Smooth muscle cell (in vitro differentiated cells): ENCODE measurements around the gene ACTL7B. TPM values are rescaled to one million over a fixed set of nuclear protein-coding genes. Genes with fewer than 3 reads are reported as not detected.
"Not testable (repeated sequence)": the region's sequence is repeated elsewhere in the genome, so short reads cannot be mapped to it uniquely, and the experiment has no call there.

Experiments used
- DNase-seq: peaks from one replicate; lab custom pipeline; 2025; ENCODE audit not compliant: unreplicated experiment; lab: John Stamatoyannopoulos, UW
- H2AFZ ChIP-seq: fragments of 200-600 bp; sonication (generic); 2 replicates; pipeline ENCODE4 v1.6.0; 2016; ENCODE audit warnings: antibody characterized with exemption, low read depth, mild to moderate bottlenecking
- H3F3A ChIP-seq: fragments of 200-600 bp; sonication (generic); 2 replicates; pipeline ENCODE4 v1.6.0; 2017; ENCODE audit warnings: antibody characterized with exemption, low read depth
- H3K27ac ChIP-seq: fragments of 200-600 bp; sonication (generic); 2 replicates; pipeline ENCODE4 v1.5.1; 2016; ENCODE audit warnings: low read depth, mild to moderate bottlenecking
- H3K27me3 ChIP-seq: fragments of 200-600 bp; sonication (generic); 2 replicates; pipeline ENCODE4 v1.6.1; 2016; ENCODE audit warnings: low read depth, mild to moderate bottlenecking
- H3K36me3 ChIP-seq: fragments of 200-600 bp; sonication (generic); 2 replicates; pipeline ENCODE4 v1.5.1; 2016; ENCODE audit warnings: low read depth
- H3K4me1 ChIP-seq: fragments of 200-600 bp; sonication (generic); 2 replicates; pipeline ENCODE4 v1.5.1; 2016; ENCODE audit warnings: low read depth
- H3K4me2 ChIP-seq: fragments of 200-600 bp; sonication (generic); 2 replicates; pipeline ENCODE4 v1.6.0; 2016; ENCODE audit warnings: mild to moderate bottlenecking
- H3K4me3 ChIP-seq: fragments of 200-600 bp; sonication (generic); 2 replicates; pipeline ENCODE4 v1.5.1; 2016; ENCODE audit warnings: mild to moderate bottlenecking
- H3K79me2 ChIP-seq: fragments of 200-600 bp; sonication (generic); 2 replicates; pipeline ENCODE4 v1.6.0; 2016; ENCODE audit warnings: low read depth, mild to moderate bottlenecking
- H3K9ac ChIP-seq: fragments of 200-600 bp; sonication (generic); 2 replicates; pipeline ENCODE4 v1.6.0; 2016; ENCODE audit warnings: low read depth
- H3K9me3 ChIP-seq: fragments of 200-600 bp; sonication (generic); replicated peaks from 2 replicates; pipeline ENCODE4 v1.5.1; 2016; ENCODE audit warnings: low read depth
- H4K20me1 ChIP-seq: fragments of 200-600 bp; sonication (generic); 2 replicates; pipeline ENCODE4 v1.6.0; 2016; ENCODE audit warnings: low read depth
- CTCF ChIP-seq: fragments of 200-600 bp; sonication (generic); IDR thresholded peaks from 2 replicates; pipeline ENCODE4 v1.5.1; 2017; ENCODE audit warnings: borderline replicate concordance, mild to moderate bottlenecking, antibody characterized with exemption; ENCODE audit not compliant: insufficient read depth, poor library complexity, severe bottlenecking
- WGBS: methylation state at CpG from one replicate; pipeline ENCODE4 v1.1.7; 2016; ENCODE audit warnings: low lambda C conversion rate; 5-methylcytosine and 5-hydroxymethylcytosine counted together
- polyA plus RNA-seq: library from polyadenylated mRNA; unstranded; fragments of >200 nt; fragmentation: Nextera tagmentation; extraction: Ambion mirVana; gene quantifications from 2 replicates; pipeline ENCODE4 v1.2.1, GENCODE V29; 2016
- total RNA-seq: library from RNA; depleted of rRNA; stranded (reverse); fragments of >200 nt; gene quantifications from 2 replicates; pipeline ENCODE4 v1.2.3, GENCODE V29; 2014

The ACTL7B gene
- total and polyA plus RNA-seq, 2 experiments from 2014 or later: not detected

DNA sequence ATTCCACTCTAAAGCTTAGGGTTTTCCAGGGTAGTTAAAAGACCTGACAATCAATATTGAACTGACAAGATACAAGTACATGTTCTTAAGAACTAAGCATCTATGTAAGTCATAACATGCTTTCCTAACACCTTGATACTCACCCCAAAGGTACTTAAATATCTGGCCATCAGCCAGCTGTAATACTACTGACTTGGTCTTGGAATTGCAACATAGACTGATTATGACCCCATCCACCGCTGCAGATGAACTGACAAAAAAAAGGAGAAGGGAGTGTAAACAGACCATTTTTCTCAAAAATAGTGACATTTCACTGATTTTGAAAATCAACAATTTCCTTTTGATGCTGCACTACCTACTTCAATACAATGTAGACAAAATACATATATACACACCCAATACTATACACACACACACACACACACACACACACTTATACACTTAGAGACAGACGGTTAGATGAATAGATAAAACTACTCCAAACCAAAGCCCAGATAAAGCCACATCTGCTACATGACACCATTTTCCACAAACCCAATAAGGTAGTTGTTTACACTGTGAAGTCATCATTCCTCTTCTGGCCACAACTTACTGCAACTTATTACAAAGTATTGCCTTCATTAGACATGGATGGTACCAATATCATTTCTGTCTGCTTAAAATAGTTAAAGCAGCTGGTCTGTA, 47.8 kb upstream of the ACTL7B start:
- TF ChIP-seq CTCF: no peak
- no peaks in the 10 kb centered on the region for H3K27me3 ChIP-seq
- no peak overlapping the region for H3K9ac ChIP-seq
- no peak for DNase-seq
- no peaks in the 10 kb centered on the region for H3F3A ChIP-seq
- no peak overlapping the region for H3K4me2 ChIP-seq
- 81% methylated on average over 2 of the region's 2 CpGs for WGBS
- no peaks in the 10 kb centered on the region for H4K20me1 ChIP-seq
- peaks cover 41% of the 10 kb centered on the region for H3K36me3 ChIP-seq
- no peak overlapping the region for H3K4me3 ChIP-seq
- H3K79me2 ChIP-seq: no peaks in the 10 kb centered on the region
- H2AFZ ChIP-seq: no peak overlapping the region
- no peaks in the 10 kb centered on the region for H3K9me3 ChIP-seq
- no peaks in the 10 kb centered on the region for H3K4me1 ChIP-seq
- no peak overlapping the region for H3K27ac ChIP-seq

GRCh38 chr9:108900176-108900575, 44.4 kb upstream of the ACTL7B start:
- DNase-seq: no peak
- Histone ChIP-seq H3K4me1 (no peaks in the 10 kb centered on the region), H3K4me2 (no peak overlapping the region), H3F3A (no peaks in the 10 kb centered on the region), H3K9me3 (no peaks in the 10 kb centered on the region), H3K27me3 (no peaks in the 10 kb centered on the region), H3K9ac (no peak overlapping the region), H3K4me3 (no peak overlapping the region), H3K27ac (no peak overlapping the region), H4K20me1 (no peaks in the 10 kb centered on the region), H2AFZ (no peak overlapping the region), H3K36me3 (peaks cover 35% of the 10 kb centered on the region), H3K79me2 (no peaks in the 10 kb centered on the region)
- TF ChIP-seq CTCF: no peak
- 95% methylated on average over 5 of the region's 5 CpGs for WGBS

- not testable (repeated sequence) for H3K4me1 ChIP-seq, DNase-seq, H3F3A ChIP-seq, H3K4me2 ChIP-seq, H4K20me1 ChIP-seq, H3K9me3 ChIP-seq, H3K9ac ChIP-seq, H3K27ac ChIP-seq, H3K27me3 ChIP-seq, H3K4me3 ChIP-seq, H2AFZ ChIP-seq, H3K79me2 ChIP-seq
- H3K36me3 ChIP-seq: peaks cover 35% of the 10 kb centered on the region
- WGBS: 94% methylated on average over 8 of the region's 8 CpGs
Measured at GRCh38 chr9:108899023-108899695, 43.4 kb upstream of the ACTL7B start.

DNA sequence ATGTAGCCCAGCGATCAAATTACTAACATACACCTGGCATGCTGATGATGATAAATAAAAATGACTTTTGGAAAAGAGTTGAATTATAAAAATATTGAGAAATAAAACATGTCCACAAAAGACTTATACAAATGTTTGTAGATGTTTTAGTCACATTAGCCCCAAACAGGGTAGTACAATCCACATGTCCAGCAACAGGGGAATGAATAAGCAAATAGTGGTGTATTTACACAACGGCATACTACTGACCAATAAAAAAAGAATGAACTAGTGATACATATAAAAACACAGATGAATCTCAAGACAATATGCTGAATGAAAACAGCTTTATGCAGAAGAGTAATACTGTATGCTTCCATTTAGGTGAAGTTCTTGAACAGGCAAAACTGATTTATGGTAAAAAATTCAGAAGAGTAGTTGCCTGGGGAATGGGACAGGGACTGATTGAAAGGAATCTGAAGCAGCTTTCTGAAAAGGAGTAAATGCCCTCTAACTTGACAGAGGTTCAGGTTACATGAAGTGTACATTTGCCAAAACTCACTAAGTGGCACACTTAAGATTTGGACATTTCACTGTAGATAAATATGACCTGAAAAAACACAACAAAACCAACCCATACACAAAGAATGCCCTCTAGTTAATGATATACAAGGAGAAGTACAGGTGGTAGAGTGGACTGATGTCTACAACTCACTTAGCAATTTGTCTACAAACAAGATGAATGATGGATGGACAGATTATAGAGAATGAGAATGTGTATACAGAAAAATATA, 41.7 kb upstream of the ACTL7B start:
- Histone ChIP-seq H3F3A (no peaks in the 10 kb centered on the region), H3K27ac (no peak overlapping the region), H3K36me3 (peaks cover 23% of the 10 kb centered on the region), H3K4me2 (no peak overlapping the region), H3K4me1 (no peaks in the 10 kb centered on the region), H3K9ac (no peak overlapping the region), H2AFZ (no peak overlapping the region), H3K79me2 (no peaks in the 10 kb centered on the region), H3K27me3 (no peaks in the 10 kb centered on the region), H3K4me3 (no peak overlapping the region), H3K9me3 (no peaks in the 10 kb centered on the region), H4K20me1 (no peaks in the 10 kb centered on the region)
- DNase-seq: no peak
- WGBS: 100% methylated on average over 2 of the region's 2 CpGs
- TF ChIP-seq CTCF: no peak
